ENCODE measurements around the gene COX6A1.

- TF ChIP-seq CTCF (IDR thresholded peaks at IDR 0.05) = no peak
- TF ChIP-seq POLR2A (IDR thresholded peaks at IDR 0.05) = no peak
Measured at GRCh38 chr12:120402217-120402616, 35.7 kb upstream of the COX6A1 start.
